WTC11 (cell line): ENCODE results near the gene C4orf50. TPM values are rescaled to one million over a fixed set of nuclear protein-coding genes. Genes with fewer than 3 reads are reported as not detected.

ENCODE experiments used
- ATAC-seq: fragments of 200-7000 bp; cut with Tn5 transposase; 2 replicates; pipeline ENCODE4 v1.10.0; 2021; ENCODE audit warnings: mild to moderate bottlenecking, moderate library complexity
- CTCF ChIA-PET: fragments of 300-600 bp; sonication (Branson Sonifier 250); formaldehyde crosslinking; loops from one replicate; lab custom pipeline; 2021; ENCODE audit warnings: antibody characterized with exemption; lab: Charles Lee
- POLR2A ChIA-PET: fragments of 350-600 bp; sonication (Branson Sonifier 250); formaldehyde crosslinking; loops from one replicate; lab custom pipeline; 2021; ENCODE audit warnings: antibody characterized with exemption; lab: Charles Lee
- DNase-seq: peaks from one replicate; pipeline ENCODE4 v3.0.0; 2021; ENCODE audit warnings: low spot score
- H3K27ac Mint-ChIP-seq: 2 replicates; pipeline ENCODE4 v1.8.0; 2021; ENCODE audit warnings: mixed read lengths
- H3K27me3 Mint-ChIP-seq: 2 replicates; pipeline ENCODE4 v1.8.0; 2021; ENCODE audit warnings: low read depth, mild to moderate bottlenecking, moderate library complexity, mixed read lengths
- H3K36me3 Mint-ChIP-seq: 2 replicates; pipeline ENCODE4 v1.8.0; 2021; ENCODE audit warnings: mixed read lengths
- H3K4me1 Mint-ChIP-seq: 2 replicates; pipeline ENCODE4 v1.8.0; 2022; ENCODE audit warnings: mixed read lengths
- H3K4me3 Mint-ChIP-seq: 2 replicates; pipeline ENCODE4 v1.8.0; 2021; ENCODE audit warnings: mild to moderate bottlenecking, moderate library complexity, mixed read lengths
- H3K9me3 Mint-ChIP-seq: 2 replicates; pipeline ENCODE4 v1.8.0; 2021; ENCODE audit warnings: mixed read lengths
- CTCF ChIP-seq: fragments of 200-600 bp; IDR thresholded peaks from 2 replicates; pipeline ENCODE4 v1.8.0; 2022; ENCODE audit warnings: antibody characterized with exemption
- E2F4 ChIP-seq: sonication (generic); formaldehyde crosslinking; IDR thresholded peaks from 2 replicates; pipeline ENCODE4 v1.8.1; 2022; ENCODE audit warnings: low read depth, mild to moderate bottlenecking, moderate library complexity, missing genetic modification reagents, borderline replicate concordance
- FOXK1 ChIP-seq: sonication (generic); formaldehyde crosslinking; IDR thresholded peaks from 2 replicates; pipeline ENCODE4 v1.8.0; 2022; ENCODE audit warnings: mild to moderate bottlenecking, moderate library complexity, missing genetic modification reagents
- GRHL2 ChIP-seq: fragments of 250-450 bp; sonication (Bioruptor Pico); IDR thresholded peaks from 2 replicates; pipeline ENCODE4 v1.8.0; 2022; ENCODE audit warnings: mild to moderate bottlenecking, moderate library complexity; ENCODE audit not compliant: insufficient replicate concordance, severe bottlenecking
- IRF1 ChIP-seq: sonication (generic); formaldehyde crosslinking; IDR thresholded peaks from 2 replicates; pipeline ENCODE4 v1.8.0; 2023; ENCODE audit warnings: missing genetic modification reagents
- MXD4 ChIP-seq: fragments of 250-450 bp; sonication (Bioruptor Pico); IDR thresholded peaks from 2 replicates; pipeline ENCODE4 v1.8.0; 2021; ENCODE audit warnings: mild to moderate bottlenecking, moderate library complexity, borderline replicate concordance
- OVOL2 ChIP-seq: fragments of 250-450 bp; sonication (Bioruptor Pico); IDR thresholded peaks from 2 replicates; pipeline ENCODE4 v1.9.0; 2021; ENCODE audit warnings: mild to moderate bottlenecking, borderline replicate concordance
- PREB ChIP-seq: sonication (generic); formaldehyde crosslinking; IDR thresholded peaks from 2 replicates; pipeline ENCODE4 v1.8.1; 2022; ENCODE audit warnings: mild to moderate bottlenecking, missing genetic modification reagents, moderate library complexity, borderline replicate concordance
- STAT6 ChIP-seq: sonication (generic); formaldehyde crosslinking; conservative IDR thresholded peaks from 2 replicates; pipeline ENCODE4 v1.8.1; 2023; ENCODE audit warnings: mild to moderate bottlenecking, low read depth, missing genetic modification reagents, moderate library complexity
- TEAD4 ChIP-seq: sonication (generic); formaldehyde crosslinking; IDR thresholded peaks from 2 replicates; pipeline ENCODE4 v1.8.0; 2022; ENCODE audit warnings: mild to moderate bottlenecking, missing genetic modification reagents
- total RNA-seq: library from RNA; stranded (reverse); gene quantifications from 3 replicates; pipeline ENCODE4 v1.2.3, GENCODE V29; 2021
- TF ChIP-seq, protein P1 (sequence below): sonication (generic); formaldehyde crosslinking; IDR thresholded peaks from 2 replicates; pipeline ENCODE4 v1.8.1; 2023; ENCODE audit warnings: mild to moderate bottlenecking, moderate library complexity, missing genetic modification reagents
- TF ChIP-seq, protein P2 (sequence below): sonication (generic); formaldehyde crosslinking; IDR thresholded peaks from 2 replicates; pipeline ENCODE4 v1.8.1; 2022; ENCODE audit warnings: low read depth, missing genetic modification reagents, borderline replicate concordance

The C4orf50 gene
- total RNA-seq, 1 experiment from 2014 or later: 0.17 TPM

GRCh38 chr4:6011686-6012085 lies 6.5 kb downstream of the C4orf50 start (continued):
- TF ChIP-seq, protein P1, sequence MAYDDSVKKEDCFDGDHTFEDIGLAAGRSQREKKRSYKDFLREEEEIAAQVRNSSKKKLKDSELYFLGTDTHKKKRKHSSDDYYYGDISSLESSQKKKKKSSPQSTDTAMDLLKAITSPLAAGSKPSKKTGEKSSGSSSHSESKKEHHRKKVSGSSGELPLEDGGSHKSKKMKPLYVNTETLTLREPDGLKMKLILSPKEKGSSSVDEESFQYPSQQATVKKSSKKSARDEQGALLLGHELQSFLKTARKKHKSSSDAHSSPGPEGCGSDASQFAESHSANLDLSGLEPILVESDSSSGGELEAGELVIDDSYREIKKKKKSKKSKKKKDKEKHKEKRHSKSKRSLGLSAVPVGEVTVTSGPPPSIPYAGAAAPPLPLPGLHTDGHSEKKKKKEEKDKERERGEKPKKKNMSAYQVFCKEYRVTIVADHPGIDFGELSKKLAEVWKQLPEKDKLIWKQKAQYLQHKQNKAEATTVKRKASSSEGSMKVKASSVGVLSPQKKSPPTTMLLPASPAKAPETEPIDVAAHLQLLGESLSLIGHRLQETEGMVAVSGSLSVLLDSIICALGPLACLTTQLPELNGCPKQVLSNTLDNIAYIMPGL (CRISPR knock-in tag): no peak
- TF ChIP-seq FOXK1 (CRISPR knock-in tag): no peak
- no peak for TF ChIP-seq MXD4 (CRISPR knock-in tag)
- no peak for TF ChIP-seq STAT6 (CRISPR knock-in tag)
- TF ChIP-seq CTCF: no peak
- TF ChIP-seq, protein P2, sequence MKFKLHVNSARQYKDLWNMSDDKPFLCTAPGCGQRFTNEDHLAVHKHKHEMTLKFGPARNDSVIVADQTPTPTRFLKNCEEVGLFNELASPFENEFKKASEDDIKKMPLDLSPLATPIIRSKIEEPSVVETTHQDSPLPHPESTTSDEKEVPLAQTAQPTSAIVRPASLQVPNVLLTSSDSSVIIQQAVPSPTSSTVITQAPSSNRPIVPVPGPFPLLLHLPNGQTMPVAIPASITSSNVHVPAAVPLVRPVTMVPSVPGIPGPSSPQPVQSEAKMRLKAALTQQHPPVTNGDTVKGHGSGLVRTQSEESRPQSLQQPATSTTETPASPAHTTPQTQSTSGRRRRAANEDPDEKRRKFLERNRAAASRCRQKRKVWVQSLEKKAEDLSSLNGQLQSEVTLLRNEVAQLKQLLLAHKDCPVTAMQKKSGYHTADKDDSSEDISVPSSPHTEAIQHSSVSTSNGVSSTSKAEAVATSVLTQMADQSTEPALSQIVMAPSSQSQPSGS (CRISPR knock-in tag): no peak

DNA sequence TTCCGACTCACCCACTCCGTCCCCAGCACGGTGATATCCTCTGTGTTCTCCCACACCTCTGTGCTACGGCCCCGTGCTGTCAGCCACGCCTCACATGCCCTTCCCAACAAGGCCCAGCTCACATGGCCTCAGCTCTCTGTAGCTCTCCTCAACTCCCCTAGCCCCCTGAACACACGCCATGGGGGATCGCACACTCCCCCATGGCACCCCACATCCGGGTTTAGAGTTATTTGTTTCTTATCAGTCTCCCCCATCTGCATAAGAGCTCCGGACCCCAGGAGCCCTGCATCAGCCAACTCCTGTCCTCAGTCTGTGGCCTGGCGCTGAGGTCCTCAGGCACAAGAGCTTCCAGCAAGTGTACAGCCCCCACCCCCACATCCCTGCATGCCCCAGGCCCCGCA lies 7.0 kb downstream of the C4orf50 start:
- no peak for DNase-seq
- TF ChIP-seq, protein P2 (CRISPR knock-in tag): no peak
- TF ChIP-seq IRF1 (CRISPR knock-in tag): no peak
- TF ChIP-seq E2F4 (CRISPR knock-in tag): no peak
- TF ChIP-seq OVOL2 (CRISPR knock-in tag): no peak
- TF ChIP-seq TEAD4 (CRISPR knock-in tag): no peak
- TF ChIP-seq PREB (CRISPR knock-in tag): no peak
- TF ChIP-seq GRHL2 (CRISPR knock-in tag): no peak
- no peaks in the 10 kb centered on the region for H3K9me3 Mint-ChIP-seq
- H3K36me3 Mint-ChIP-seq: no peaks in the 10 kb centered on the region
- H3K27ac Mint-ChIP-seq: no peak overlapping the region
- no peak overlapping the region for H3K4me3 Mint-ChIP-seq
- H3K27me3 Mint-ChIP-seq: peaks cover 32% of the 10 kb centered on the region
- ChIA-PET POLR2A (no interaction called here), CTCF (interaction anchor here (0.8 to 2.4 kb wide), 6 partner anchors 9 to 321 kb away, joined by 3 to 24 read pairs (median 7); no protein-coding TSS in a partner anchor)
- ATAC-seq: no peak
- peaks cover 18% of the 10 kb centered on the region for H3K4me1 Mint-ChIP-seq
